ENCODE measurements around the gene EPHA6.

- TF ChIP-seq CTCF (IDR thresholded peaks at IDR 0.05; ENCODE audit: borderline replicate concordance, extremely low read depth, low read length, poor library complexity, severe bottlenecking) (no peak), EZH2 (IDR thresholded peaks at IDR 0.05; ENCODE audit: borderline replicate concordance, low read depth, low read length, severe bottlenecking) (no peak)
Observed at GRCh38 chr3:97301114-97301513, 486.7 kb downstream of the EPHA6 start.

All from DND-41 (cell line).